ELR (cell line): Measurements from ENCODE around the gene DXO.
"Not testable (repeated sequence)": the region's sequence is repeated elsewhere in the genome, so short reads cannot be mapped to it uniquely, and the experiment has no call there.

Experiments
- DNase-seq: peaks from one replicate; pipeline ENCODE4 v3.0.0-alpha.2; 2015; ENCODE audit warnings: low read depth

The DXO gene

DNA sequence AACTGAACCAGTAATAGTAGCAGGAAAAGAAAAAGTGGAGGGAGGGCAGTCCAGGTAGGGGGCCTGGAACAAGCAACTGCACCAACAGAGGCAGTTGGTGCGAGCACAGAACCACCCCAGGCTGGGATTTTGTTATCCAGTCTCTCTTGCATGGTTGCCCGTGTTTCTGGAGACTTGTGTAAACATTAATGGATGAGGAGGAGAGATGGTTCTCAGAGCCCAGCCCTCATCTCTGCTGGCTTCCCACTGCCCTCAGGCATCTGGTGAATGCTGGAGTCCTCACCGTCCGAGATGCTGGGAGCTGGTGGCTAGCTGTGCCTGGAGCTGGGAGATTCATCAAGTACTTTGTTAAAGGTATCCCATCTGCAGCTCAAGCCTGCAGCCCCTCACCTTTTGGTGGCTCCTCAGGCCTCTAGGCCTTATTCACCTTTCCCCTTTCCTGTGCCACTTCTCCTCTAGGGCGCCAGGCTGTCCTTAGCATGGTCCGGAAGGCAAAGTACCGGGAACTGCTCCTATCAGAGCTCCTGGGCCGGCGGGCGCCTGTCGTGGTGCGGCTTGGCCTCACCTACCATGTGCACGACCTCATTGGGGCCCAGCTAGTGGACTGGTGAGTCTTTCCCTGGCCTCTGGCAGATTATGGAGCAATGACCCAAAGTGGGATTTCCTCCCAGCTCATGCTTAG lies 8.4 kb upstream of the DXO start:
- DNase-seq, result not testable (repeated sequence)

DNA sequence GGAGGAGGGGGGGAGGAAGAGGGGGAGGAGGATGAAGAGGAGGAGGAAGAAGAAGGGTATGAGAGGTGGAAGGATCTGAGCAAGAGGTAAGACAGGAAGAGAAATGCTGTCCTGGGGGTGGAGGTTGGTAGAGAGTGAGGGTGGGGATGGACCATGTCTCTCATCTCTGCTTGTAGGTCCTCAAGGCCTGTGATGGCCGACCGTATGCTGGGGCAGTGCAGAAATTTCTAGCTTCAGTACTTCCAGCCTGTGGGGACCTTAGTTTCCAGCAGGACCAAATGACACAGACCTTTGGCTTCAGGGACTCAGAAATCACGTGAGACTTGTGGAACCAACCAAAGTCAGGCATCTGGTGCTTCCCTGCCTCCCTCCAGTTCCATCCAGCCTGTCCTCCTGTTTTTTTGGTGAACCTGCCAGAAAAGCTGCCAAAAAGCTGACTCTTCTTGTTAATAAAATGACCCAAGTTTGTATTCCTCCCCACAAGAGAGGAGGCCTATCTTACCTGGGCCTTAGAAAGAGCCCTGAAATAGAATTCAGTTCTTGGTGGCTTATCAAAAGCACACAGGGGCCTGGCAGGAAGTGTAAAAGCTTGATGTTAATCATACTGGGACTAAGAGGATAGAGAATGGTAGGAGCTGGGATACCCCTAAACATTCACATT lies 7.4 kb upstream of the DXO start:
- DNase-seq, result no peak

DNA sequence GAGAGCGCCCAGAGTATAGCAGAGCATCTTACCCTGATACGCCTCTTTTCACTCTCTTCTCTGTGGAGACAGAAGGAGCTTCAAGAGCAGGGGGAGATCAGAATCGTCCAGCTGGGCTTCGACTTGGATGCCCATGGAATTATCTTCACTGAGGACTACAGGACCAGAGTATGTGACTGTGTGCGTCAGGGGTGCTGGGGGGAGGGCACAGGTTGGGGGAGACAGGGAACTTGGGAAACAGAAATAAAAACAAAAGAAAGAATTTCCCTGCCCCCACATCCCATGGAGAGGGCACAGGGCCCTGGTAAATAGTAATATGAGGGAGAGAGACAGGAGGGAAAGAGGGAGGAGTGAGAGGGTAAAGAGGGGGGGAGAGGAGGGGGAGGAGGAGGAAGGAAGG lies 6.9 kb upstream of the DXO start:
- DNase-seq, result no peak

DNA sequence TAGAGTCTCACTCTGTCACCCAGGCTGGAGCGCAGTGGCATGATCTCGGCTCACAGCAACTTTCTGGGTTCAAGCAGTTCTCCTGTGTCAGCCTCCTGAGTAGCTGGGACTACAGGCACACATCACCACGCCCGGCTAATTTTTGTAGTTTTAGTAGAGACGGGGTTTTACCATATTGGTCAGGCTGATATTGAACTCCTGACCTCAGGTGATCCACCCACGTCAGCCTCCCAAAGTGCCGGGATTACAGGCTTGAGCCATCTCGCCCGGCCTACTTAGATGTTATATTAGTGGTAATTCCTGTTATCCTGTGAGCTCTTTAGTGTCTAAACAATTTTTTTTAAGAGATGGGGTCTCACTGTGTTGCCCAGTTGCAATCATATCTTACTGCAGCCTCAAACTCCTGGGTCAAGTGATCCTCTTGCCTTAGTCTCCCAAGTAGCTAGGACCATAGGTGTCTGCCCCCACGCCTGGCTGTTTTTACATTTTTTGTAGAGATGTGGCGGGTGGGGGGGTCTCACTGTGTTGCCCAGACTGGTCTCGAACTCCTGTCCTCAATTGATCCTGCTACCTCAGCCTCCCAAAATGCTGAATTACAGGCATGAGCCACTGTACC lies 6.0 kb upstream of the DXO start:
- DNase-seq, result no peak

DNA sequence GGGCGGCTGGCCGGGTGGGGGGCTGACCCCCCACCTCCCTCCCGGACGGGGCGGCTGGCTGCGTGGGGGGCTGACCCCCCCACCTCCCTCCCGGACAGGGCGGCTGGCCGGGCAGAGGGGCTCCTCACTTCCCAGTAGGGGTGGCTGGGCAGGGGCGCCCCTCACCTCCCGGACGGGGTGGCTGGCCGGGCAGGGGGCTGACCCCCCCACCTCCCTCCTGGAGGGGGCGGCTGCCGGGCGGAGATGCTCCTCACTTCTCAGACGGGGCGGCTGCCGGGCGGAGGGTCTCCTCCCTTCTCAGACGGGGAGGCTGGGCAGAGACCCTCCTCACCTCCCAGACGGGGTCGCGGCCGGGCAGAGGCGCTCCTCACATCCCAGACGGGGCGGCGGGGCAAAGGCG lies 4.1 kb upstream of the DXO start:
- DNase-seq, result not testable (repeated sequence)

DNA sequence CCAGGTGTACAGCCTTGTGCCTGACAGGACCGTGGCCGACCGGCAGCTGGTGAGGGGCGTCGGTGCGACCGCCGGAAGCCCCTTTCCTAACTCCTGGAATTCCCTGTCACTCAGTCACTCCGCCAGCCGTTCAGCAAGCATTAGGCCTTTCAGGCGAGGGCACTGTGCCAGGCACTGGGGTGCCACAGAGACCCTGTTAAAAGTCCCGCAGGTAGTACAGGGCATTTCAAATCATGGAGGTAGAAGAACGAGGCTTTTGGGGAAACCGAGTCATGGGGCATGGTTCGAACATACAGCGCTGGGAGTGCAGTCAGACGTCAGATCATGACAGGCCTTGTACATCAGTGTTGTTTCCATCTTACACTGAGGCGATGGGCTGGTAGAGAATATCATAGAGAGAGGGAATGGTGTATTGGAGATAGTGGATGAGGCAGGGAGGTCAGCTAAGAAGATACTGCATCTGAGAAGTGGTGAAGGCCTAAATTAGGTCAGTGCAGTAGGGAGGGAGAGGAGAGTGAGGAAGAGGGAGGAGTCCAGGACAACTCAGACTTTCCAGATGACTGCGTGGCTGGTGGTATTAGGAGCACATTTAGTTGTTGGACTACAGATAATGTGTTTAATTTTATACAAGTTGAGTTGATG lies 892 bp upstream of the DXO start:
- DNase-seq, result peak; percentile 52

DNA sequence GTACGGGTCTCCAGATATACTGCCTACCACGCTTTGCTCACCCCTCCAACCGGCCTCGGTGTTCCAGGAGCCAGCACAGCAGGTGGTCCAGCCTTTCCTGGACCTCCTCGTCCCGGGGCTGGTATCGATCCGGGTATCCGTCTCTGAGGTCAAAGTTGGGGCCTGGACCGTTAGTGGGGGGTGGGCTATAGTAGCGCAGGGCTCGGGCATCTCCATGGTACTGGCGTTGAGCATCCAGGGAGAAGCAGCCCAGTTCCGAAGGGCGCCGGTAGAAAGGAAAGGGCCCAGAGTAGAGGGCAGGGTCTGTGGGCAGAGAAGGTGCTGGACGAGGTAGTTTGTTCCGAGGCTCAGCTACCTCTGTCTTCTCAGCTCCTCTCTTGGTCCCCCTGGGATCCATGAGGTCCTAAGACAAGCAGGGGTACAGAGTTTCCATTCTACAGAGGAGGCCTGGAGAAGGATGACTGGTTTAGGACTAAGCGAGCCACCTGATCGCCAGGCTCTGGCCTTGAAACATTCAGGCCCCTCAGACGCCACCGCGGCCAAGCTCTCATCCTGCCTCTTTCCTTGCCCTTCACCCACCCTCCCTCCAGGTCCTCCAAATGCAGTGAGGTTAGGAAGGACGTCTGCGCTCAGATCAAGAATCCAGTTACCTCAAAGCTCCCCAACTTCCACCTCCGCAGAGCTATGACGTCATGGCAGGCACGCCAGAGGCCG lies 502 bp downstream of the DXO start:
- no peak for DNase-seq

DNA sequence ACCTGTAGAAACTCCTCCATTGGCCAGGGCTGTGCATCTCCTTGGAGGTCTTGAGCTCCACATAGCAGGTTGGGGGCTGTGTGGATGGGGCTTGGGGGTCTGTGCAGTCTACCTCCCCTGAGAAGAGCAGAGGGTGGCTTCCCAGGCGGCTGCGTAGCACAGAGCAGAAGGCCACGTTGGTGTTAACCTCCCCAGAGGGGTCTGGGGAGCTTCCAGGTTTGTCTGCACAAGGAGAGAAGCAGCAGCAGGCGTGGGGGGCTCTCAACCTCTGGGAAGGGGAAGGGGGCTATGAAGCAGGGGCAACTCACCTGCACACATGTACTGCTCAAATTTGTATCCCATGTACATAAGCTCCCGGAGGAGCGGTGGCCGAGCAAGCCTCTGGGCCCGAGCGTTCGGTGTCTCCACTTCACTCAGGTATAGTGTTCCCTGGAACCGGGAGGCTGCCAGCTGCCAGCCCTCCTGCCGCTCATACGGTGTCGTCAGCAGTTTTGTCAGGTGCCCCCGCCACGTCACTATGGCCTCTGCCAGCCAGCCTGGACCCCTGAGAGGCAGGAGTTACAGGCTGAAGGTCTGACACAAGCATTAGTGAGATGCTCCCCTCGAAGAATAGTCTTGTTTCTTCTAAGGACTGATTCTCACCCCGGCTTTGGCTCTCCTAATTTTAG lies 1.2 kb downstream of the DXO start:
- no peak for DNase-seq

DNA sequence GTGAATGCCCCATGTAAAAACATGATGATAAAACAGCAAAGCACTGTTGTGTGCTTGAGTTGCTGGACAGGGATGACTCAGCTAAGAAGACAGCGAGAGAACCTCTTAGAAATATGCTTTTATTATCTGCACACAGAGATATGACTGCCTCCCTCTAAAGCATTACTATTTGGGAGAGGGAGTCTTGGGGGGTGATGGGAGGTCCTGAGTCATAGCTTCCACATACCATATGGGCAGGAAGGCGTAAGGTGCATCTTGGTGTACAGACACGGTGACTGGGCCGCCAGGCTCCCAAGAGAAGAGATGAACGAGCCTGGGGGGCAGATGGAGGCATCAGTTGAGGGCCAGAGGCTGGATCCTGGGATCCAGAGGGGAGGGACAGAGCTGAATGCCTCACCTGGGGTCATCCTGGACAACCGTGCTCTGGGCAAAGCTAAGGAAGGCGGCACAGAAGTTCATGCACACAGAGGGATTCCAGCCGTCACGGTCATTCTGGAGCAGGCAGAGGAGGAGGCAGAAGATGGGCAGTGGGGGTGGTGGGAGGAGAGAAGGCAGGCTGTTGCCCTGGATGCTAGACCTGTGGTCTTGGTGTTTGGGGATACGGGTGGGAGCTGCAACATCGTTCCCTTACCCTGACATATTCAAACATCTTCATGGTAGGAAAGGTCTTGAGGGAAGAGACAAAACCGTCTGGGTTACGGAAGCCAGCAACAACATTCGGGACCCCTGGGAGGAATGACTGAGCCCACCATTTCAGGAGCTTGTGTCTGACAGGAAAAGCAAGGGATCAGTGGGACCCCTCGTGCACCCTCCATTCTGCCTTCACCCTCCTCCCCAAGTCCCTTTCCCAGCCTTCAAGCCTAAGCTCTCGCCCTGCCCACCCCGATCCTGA lies 2.0 kb downstream of the DXO start:
- peak; percentile 47 for DNase-seq

DNA sequence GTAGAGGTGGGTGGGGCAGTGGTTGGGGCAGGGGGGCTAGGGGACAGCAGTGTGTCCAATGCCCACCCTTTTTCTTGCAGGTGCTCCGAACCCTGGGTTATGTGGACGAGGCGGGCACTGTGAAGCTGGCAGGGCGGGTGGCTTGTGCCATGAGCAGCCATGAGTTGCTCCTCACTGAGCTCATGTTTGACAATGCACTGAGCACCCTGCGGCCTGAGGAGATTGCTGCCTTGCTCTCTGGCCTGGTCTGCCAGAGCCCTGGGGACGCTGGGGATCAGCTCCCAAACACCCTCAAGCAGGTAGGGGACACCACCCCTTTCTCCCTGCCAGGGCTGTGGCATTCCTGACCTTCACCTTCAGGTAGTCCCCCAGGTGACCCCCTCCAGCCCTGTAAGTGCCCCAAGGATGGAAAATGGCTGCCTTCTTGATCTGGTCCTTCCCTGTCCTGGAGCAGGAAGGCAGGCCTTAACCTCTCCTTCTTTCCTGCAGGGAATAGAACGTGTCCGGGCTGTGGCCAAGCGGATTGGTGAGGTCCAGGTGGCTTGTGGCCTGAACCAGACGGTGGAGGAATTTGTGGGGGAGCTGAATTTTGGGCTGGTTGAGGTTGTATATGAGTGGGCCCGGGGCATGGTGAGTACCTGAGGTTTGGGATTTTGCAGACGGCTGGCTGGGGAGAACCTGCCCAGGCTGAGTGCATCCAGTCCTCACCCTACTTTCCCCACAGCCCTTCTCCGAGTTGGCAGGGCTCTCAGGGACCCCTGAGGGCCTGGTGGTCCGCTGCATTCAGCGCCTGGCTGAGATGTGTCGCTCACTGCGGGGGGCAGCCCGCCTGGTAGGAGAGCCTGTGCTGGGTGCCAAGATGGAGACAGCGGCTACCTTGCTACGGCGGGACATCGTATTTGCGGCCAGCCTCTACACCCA lies 2.9 kb downstream of the DXO start:
- DNase-seq, result no peak

DNA sequence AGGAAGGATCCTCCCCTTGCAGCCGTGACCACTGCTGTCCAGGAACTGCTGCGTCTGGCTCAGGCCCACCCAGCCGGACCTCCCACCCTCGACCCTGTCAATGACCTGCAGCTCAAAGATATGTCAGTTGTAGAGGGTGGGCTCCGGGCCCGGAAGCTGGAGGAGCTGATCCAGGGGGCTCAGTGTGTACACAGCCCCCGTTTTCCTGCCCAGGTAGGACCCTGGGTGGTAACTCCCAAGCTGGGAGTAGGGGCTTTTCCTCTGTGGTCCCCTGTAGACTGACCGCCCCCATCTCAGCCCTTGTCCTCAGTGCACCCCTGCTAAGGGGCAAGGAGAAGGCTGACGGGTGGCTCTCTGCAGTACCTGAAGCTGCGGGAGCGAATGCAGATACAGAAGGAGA lies 3.6 kb downstream of the DXO start:
- DNase-seq, result no peak

DNA sequence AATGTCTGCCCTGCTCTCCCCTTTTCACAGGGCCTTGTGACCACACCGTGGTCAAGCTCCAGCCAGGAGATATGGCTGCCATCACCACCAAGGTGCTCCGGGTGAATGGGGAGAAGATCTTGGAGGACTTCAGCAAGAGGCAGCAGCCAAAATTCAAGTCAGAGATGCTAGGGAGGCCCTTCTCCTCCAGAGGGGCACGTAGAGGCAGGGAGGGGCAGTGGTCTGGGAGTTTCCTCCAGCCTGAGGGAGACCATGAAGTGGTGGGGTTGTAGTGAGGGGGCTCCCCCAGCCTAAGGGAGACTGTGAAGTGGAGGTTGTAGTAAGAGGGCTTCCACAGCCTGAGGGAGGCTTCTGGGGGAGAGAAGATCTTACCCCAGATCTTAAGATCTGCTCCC lies 4.0 kb downstream of the DXO start:
- DNase-seq, result no peak

DNA sequence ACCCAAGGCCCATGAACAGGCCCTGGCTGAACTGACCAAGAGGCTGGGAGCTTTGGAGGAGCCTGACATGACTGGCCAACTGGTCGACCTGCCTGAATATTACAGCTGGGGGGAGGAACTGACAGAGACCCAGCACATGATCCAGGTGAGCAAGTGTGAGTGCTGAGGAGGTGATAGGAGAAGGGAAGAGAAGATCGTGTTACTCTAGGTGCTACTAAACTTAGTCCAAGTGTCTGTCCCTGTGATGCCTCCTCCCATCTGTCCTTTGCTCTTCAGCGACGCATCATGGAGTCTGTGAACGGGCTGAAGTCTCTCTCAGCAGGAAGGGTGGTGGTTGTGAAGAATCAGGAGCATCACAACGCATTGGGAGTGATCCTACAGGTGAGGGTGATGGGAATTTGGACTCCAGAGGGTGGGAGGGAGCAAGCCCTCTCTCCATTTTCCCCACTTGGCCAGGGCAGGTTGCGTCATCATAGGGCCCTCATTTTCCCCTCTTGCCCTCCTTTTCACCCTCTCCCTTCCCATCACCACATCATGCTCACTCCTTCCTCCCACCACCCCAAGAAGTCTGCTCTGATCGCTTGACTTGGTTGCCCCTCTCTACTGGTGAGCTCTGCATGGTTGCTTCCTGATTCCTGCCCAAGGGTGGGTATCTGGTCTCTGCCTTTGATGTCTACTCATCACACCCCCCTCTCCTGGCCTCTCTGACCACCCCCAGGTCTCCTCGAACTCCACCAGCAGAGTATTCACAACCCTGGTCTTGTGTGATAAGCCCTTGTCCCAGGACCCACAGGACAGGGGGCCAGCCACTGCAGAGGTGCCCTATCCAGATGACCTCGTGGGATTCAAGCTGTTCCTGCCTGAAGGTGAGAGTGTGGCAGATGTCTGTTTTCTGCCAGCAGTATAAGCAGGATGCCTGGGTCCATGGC lies 4.7 kb downstream of the DXO start:
- DNase-seq, result no peak

DNA sequence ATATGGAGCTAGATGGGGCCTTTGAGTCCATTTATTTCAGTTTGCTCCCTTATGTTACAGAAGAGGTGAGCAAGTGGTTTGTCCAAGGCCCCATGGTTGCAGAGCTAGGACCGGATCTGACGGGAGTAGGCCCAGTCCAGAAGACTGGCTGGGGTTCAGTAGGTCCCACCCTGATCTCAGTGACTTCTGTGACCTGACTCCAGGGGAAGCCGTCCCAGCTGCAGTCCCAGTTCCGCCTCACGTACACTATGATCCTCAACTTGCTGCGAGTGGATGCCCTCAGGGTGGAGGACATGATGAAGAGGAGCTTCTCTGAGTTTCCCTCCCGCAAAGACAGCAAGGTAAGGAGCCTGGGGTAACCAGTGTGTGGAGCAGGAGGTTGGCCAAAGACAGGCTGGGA lies 5.4 kb downstream of the DXO start:
- no peak for DNase-seq

DNA sequence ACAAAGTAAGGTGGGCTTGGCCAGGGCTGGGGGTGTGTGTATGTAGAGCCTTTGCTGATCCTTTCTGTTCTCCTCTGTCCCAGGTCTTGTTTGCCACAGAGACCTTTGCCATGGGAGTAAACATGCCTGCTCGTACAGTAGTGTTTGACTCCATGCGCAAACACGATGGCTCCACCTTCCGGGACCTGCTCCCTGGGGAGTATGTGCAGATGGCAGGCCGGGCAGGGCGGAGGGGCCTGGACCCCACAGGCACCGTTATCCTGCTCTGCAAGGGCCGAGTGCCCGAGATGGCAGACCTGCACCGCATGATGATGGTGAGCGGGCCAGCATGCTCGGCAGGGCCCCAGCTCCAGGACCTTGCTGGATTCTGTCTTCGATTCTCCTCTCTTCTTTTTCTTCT lies 6.2 kb downstream of the DXO start:
- DNase-seq, result no peak

DNA sequence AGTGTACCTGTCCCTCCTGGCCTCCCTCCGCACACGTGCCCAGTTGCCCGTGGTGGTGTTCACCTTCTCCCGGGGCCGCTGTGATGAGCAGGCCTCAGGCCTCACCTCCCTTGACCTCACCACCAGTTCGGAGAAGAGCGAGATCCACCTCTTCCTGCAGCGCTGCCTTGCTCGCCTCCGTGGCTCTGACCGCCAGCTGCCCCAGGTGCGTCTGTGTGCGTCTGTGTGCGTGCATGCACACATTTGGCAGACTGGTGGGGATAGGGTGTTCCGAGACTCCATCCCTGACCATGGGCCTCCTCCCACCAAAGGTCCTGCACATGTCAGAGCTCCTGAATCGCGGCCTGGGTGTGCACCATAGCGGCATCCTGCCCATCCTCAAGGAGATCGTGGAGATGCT lies 8.0 kb downstream of the DXO start:
- DNase-seq, result no peak

DNA sequence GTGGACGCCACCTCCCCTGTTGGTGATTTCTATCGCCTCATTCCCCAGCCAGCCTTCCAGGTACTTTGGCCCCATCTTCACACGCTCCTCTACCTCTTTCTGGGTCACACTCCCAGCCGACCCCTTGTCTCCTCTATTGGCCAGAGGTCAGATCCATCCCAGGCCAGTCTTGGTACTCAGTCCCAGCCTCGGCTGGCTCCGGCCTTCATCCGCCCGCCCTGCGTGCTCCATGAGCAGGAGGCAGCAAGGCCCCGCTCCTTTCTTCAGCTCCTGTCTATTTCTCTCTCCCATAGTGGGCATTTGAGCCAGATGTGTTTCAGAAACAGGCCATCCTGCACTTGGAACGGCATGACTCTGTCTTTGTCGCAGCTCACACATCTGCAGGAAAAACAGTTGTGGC lies 10.3 kb downstream of the DXO start:
- no peak for DNase-seq
